ENCODE data around the gene DPY19L1.
"Not testable (repeated sequence)": the region's sequence is repeated elsewhere in the genome, so short reads cannot be mapped to it uniquely, and the experiment has no call there.

DNA sequence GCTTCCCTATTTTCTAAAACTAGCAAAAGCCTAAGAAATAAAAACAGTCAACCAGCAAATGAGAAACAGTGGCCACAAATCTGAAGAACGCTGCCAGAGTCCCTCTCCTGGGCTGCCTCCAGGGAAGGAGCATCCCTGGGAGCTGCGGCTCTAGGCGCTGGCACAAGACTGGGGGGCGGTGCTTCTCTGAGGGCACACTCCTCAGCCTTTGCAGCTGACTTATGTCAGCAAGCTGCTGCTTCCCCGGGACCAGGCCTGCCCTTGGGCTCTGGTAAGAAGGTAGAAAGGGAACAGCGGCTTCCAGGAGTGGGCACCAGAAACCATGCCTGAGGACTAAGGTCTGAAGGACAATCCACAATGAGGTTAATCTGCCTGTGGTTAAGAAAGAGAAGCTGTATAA is 107.5 kb downstream of the DPY19L1 start:
- TF ChIP-seq TAF1 (IDR thresholded peaks at IDR 0.05; ENCODE audit: borderline replicate concordance, low read depth, low read length); POLR2A (IDR thresholded peaks at IDR 0.05; ENCODE audit: low read depth, low read length); POLR2AphosphoS5 (IDR thresholded peaks at IDR 0.05; ENCODE audit: low read depth, low read length): not testable (repeated sequence)
